Measurements from ENCODE around the gene RBMS1. TPM values are rescaled to one million over a fixed set of nuclear protein-coding genes. Genes with fewer than 3 reads are reported as not detected.
A peak's percentile ranks its signal among the peaks of the same experiment; 100 is the strongest.

Gene RBMS1
- total RNA-seq, 3 donors from 2014 or later: 9.7 to 58.3 (median 21.6) TPM

DNA sequence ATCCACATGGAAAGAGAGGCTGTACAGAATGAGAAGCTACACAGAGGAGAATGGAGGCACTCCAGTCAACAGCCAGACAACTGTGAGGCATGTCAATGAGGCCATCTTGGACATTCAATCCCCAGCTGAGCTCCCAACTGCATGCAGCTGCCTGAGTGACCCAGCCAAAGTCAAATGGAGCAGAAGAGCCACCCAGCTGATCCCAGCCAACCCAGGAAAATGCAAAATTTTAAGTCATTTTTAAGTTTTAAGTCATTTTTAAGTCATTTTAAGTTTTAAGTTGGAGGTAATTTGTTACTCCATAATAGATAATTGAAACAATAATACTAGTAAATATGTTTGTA, 63.6 kb downstream of the RBMS1 start:
- DNase-seq (no peak), ATAC-seq (no peak)
- Histone ChIP-seq H3K4me3 (no peak overlapping the region), H3K36me3 (ENCODE audit: low read depth) (no peaks in the 10 kb centered on the region), H3K4me1 (ENCODE audit: low read depth) (peaks cover 13% of the 10 kb centered on the region), H3K9me3 (no peaks in the 10 kb centered on the region)
- intact Hi-C loops (cut with DNase I, micrococcal nuclease): no loop called here
- TF ChIP-seq CTCF (IDR thresholded peaks at IDR 0.05): no peak

DNA sequence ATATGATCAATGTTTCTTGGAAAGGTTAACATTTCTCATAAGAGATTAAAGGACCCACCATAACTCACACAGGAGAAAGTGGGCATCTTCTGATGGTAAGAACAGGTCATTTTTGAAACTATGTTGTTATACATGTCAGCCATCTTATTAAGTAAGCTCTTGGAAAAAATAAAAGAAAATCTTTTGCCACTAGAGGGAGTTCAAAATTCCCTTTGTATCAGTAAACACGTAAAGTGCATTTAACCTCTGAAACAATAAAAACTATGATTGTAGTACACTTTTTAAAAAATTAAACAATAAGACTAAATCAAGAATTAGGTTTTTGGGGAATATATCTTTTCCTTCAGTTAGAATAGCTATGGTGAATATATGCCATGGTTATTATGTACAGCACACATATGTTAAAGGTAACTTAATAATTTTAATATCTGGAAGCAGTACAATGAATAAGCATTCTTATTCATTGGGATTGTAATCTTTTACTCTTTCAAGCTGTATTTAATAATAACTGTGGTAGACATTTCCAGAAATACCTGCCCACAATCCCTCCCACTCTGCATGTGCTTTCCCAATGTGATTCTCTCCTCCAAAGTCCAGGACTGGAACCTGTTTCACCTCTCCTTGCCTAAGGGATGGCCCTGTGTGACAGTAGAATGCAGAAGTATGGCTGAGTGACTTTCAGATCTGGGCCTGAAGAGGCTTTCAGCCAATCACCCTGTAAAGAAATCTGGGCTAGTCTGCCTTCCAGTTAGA, 64.2 kb downstream of the RBMS1 start:
- Histone ChIP-seq H3K4me1 (ENCODE audit: low read depth) (peaks cover 13% of the 10 kb centered on the region), H3K4me3 (no peak overlapping the region), H3K36me3 (ENCODE audit: low read depth) (no peaks in the 10 kb centered on the region), H3K9me3 (no peaks in the 10 kb centered on the region)
- intact Hi-C loops (cut with DNase I, micrococcal nuclease): no loop called here
- DNase-seq: no peak
- ATAC-seq: no peak
- no peak for TF ChIP-seq CTCF (IDR thresholded peaks at IDR 0.05)

DNA sequence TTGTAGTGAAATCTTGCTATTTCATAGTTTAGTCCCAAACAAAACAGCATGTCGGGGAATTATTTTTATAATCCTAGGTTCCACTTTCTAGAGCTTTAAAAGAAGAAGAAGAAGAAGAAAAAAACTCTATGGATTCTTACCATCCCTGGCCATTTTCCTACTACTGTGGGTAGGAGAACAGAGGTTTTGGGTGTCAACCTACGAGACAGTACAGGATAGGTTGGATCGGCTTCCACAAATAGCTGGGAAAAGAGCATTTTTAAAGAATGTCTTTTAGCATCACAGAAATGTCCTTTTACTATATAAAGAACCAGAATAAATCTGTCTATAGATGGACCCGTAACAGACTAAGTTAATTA, 65.2 kb downstream of the RBMS1 start:
- Histone ChIP-seq H3K4me3 (no peak overlapping the region), H3K36me3 (ENCODE audit: low read depth) (no peaks in the 10 kb centered on the region), H3K4me1 (ENCODE audit: low read depth) (peaks cover 10% of the 10 kb centered on the region), H3K9me3 (no peaks in the 10 kb centered on the region)
- intact Hi-C loops (cut with DNase I, micrococcal nuclease): no loop called here
- no peak for ATAC-seq
- DNase-seq: no peak
- no peak for TF ChIP-seq CTCF (IDR thresholded peaks at IDR 0.05)

GRCh38 chr2:160427629-160428404, 65.8 kb downstream of the RBMS1 start:
- intact Hi-C loops (cut with DNase I, micrococcal nuclease): no loop called here
- Histone ChIP-seq H3K9me3 (no peaks in the 10 kb centered on the region), H3K4me3 (no peak overlapping the region), H3K36me3 (ENCODE audit: low read depth) (no peaks in the 10 kb centered on the region), H3K4me1 (ENCODE audit: low read depth) (peaks cover 7% of the 10 kb centered on the region)
- no peak for TF ChIP-seq CTCF (IDR thresholded peaks at IDR 0.05)
- ATAC-seq (peak; percentile 62), DNase-seq (peak in 1 of 3 donors; percentile 44)

DNA sequence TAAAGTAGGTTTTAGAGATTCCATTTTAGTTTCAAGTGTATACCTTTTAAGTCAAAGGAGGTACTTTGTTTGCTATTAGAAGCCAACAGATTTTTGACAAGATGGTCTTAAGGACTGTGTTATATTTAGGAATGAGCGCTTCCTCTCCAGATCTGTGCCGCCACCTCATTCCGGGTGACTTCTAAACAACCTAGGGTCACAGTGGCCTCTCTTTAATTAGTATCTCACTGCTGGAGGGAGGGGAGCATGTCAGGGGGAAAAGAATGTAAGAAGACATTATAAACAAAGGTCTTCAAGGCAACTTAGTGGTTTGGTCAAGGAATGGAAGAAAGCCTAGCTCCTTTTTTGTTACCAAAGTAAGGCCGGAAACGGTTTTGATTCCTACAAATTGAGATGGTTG, 67.0 kb downstream of the RBMS1 start:
- H3K4me1 ChIP-seq (ENCODE audit: low read depth): no peaks in the 10 kb centered on the region
- no peak overlapping the region for H3K4me3 ChIP-seq
- intact Hi-C loops (cut with DNase I, micrococcal nuclease): no loop called here
- no peaks in the 10 kb centered on the region for H3K36me3 ChIP-seq (ENCODE audit: low read depth)
- DNase-seq (no peak), ATAC-seq (no peak)
- H3K9me3 ChIP-seq: no peaks in the 10 kb centered on the region
- TF ChIP-seq CTCF (IDR thresholded peaks at IDR 0.05): no peak

Measured in mucosa of descending colon (tissue), 3 donors.